Gastrocnemius medialis (tissue), 4 donors: ENCODE data around the gene VPS18.

Source experiments
- POLR2A ChIP-seq, 2 donors: fragments of 450-650 bp; IDR thresholded peaks; one replicate each; pipeline ENCODE4 v1.6.1; 2017; ENCODE audit warnings: antibody characterized with exemption in 2 of 2, mild to moderate bottlenecking in 2 of 2, moderate library complexity in 2 of 2
- TF ChIP-seq, protein P1 (sequence below), 5 experiments: fragments of 450-650 bp in 3 of 5; fragments of 200-600 bp in 2 of 5; sonication (generic) in 2 of 5; IDR thresholded peaks in 4 of 5; conservative IDR thresholded peaks in 1 of 5; 1 replicate in 4 of 5; 2 replicates in 1 of 5; pipeline ENCODE4 v1.5.1; 2016 to 2019; ENCODE audit warnings: antibody characterized with exemption in 5 of 5, mild to moderate bottlenecking in 3 of 5, moderate library complexity in 3 of 5

DNA sequence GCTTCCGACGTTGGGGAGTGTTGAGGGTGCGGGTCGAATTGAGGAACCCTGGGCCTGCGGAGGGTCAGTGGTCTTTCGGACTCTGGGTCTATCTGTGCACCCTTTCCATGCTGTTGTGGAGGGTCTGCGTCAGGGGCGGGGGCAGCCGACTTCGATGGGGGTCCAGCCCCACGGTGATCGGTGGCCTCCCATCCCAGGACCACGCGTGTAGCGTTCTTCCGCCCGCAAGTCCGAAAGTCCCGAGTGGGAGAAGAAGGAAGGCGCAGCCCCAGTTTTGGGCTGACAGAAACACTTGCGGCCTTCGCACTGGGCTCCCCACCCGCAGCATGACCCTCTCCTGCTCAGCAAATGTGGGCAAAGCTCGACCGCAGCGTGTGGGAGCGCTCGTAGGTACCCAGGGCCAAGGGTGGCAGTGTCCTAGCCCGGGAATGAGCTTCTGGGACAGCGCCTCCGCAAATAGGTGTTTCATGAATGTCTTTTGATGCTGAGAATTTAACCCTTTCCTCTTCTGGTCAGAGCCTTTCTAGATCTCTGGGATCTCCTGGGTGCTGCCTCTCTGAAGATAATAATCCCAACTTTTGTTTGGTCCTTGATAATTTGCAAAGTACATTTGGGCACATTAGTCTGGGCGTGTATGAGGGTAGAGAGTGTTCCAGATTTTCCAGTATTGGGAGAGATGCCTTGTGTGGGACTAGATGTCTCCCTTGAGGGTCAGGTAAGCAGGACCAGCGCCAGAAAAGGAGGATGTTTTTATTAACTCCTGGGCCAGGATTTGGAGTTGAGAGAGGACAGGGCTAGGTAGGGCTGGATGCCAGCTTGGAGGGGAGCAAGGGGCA is 32.6 kb downstream of the VPS18 start:
- TF ChIP-seq, protein P1, sequence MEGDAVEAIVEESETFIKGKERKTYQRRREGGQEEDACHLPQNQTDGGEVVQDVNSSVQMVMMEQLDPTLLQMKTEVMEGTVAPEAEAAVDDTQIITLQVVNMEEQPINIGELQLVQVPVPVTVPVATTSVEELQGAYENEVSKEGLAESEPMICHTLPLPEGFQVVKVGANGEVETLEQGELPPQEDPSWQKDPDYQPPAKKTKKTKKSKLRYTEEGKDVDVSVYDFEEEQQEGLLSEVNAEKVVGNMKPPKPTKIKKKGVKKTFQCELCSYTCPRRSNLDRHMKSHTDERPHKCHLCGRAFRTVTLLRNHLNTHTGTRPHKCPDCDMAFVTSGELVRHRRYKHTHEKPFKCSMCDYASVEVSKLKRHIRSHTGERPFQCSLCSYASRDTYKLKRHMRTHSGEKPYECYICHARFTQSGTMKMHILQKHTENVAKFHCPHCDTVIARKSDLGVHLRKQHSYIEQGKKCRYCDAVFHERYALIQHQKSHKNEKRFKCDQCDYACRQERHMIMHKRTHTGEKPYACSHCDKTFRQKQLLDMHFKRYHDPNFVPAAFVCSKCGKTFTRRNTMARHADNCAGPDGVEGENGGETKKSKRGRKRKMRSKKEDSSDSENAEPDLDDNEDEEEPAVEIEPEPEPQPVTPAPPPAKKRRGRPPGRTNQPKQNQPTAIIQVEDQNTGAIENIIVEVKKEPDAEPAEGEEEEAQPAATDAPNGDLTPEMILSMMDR (IDR thresholded peaks at IDR 0.05 in 4 of 5, conservative IDR thresholded peaks at IDR 0.05 in 1 of 5): no peak
- TF ChIP-seq POLR2A (IDR thresholded peaks at IDR 0.05): no peak
